HuH-7.5 (cell line): ENCODE measurements around the gene RIOK3.
"Not testable (repeated sequence)": the region's sequence is repeated elsewhere in the genome, so short reads cannot be mapped to it uniquely, and the experiment has no call there.

Source experiments
- DNase-seq: peaks from one replicate; pipeline ENCODE4 v3.0.0; 2011; ENCODE audit warnings: low spot score

Gene RIOK3

DNA sequence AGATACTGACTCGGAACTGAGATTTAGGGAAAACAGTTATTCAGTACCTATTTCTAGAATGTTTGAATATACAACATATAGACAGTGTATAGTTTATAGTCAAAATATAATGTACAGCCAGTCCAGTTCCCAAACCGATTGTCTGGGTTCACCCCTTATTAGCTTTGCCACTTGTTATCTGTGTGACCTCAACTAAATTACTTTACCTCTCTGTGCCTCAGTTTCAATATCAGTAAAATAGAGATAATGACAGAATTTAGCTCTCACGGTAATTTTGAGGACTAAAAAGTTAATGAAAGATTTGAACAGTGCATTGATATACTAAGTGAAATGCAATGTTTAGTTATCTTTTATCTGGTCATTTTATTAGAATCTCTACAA is 750 bp upstream of the RIOK3 start:
- no peak for DNase-seq

DNA sequence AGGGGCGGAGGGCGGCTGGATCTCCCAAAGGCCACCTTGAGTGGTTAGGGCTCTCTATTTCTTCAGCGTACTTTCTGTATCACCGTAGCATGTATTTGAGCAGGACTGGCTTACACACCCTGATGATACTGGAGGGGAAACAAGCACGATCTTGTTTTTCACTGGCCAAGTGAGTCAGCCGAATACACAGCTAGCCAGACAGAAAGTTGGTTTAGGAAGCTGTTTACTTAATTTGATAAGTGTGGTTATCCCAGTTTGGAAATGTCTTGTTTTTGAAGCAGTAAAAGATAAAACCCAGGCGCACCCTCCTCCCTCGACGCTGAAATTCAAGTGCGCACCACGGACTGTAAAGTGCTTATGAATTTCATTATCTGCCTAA is 582 bp downstream of the RIOK3 start:
- no peak for DNase-seq

DNA sequence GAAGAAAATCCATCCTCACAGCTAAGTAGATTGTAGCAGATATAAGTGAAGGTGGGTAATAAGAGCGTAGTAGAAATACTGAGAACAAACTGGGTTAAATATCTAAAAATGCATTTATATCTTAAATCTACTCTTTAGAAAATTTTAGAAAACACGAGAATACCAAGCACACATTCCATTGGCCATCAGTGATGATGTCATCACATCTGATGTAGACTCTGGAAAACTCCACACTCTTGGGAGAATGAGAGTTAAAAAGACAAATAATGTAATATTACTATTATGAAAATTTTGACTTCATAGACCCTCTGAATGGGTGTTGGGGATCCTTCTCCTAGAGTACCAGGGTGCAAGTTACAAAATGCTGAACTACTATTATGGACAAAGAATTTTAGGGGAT is 3.7 kb downstream of the RIOK3 start:
- DNase-seq: no peak

DNA sequence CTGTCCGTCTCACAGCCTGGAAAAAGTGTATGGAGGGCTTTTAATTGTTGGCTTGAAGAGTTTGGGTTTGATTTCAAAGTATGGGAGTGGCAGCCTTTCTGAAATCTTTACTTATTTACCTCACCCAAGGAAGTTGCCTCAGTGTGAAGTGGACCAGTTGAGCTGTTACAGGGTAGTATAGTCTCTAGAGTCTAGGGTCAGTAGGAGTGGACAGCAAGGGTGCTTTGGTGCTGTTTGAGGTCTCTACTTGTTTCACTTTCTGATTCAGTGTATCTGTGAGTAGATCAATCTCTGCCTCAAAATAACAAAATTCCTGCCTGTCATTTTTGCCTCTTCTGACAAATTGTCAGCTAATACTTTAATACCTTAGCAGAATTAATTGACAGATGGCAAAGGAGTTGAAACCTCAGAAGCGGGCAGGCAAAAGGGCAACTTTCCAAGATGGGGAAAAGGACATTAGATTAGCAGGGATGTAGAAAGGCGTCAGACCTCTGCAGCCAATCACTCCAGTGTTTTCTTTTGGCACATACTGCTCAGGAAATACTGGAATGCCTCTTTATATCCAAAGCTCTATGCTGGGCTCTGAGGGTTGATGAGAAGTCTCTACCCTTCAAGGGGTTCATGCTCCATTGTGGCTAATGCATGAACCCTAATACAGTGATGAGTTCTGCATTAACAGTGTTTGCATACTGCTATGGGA is 5.9 kb downstream of the RIOK3 start:
- no peak for DNase-seq

DNA sequence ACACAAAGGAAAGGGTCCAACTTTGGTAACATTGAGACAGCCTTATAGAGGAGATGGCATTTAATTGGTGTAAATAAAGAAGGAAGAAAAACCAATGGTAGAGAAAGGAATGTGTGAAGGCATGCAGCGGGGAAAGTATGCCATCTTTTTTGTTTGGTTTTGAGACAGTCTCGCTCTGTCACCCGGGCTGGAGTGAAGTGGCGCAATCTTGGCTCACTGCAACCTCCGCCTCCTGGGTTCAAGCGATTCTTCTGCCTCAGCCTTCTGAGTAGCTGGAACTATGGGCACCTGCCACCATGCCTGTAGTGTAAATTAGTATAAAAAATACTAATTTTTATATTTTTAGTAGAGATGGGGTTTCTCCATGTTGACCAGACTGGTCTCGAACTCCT is 6.4 kb downstream of the RIOK3 start:
- DNase-seq: no peak

DNA sequence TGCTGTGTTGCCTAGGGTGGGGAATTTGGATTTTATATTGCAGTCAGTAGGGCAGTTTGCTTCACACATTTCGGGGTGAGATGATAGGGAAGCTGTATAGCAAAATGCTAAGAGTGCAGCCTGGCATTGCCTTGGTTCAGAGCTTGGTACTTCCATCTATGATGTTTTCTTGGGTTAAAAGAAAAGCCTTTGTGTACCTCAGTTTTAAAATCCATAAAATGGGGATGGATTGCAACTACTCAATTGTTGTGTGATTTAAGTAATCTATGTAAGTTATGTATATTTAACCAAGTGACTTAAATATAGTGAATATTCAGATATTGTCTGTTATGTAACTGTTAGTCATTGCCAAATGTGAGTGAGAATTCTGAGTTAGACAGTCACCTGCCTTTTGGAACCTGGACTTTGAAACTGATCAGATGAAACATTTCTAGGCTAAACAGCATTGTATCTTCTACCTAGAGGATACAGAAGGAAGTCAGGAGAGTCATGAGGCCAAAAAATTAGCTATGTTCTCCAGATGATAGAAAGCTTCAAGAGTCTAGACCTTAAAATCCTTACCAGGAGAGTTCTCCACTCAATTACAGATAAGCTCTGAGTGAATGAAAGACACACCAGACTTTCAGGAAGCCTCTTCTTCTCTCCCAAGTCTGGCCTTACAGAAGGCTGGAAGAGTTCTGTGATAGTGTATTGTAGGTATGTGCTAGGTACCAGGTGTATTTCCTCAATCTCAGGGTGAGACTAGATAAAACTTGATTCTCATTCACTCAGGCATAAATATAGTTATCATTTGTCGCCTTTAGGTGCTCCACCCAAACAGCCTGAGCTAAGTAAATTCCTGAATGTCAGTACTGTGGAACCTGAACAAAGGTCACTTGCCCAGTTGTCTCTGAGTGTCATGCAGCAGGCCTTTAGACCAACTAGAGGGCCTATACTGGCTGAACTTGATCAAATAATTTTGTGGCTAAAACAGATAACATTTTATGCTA is 7.5 kb downstream of the RIOK3 start:
- DNase-seq: no peak

DNA sequence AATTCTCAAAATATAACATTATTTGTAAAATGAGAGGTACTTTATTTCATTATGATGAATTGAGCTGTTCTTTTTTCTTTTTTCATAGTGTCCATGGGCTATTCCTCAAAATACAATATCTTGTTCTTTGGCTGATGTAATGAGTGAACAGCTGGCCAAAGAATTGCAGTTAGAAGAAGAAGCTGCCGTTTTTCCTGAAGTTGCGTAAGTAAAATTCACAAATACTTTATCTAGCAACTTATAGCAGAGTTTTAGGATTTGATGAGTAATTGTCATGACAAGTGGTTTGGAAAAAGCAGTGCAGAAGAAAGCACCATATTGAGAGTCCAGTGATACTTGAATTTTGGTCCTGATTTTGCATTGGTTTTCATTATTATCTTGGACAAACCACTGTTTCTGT is 9.8 kb downstream of the RIOK3 start:
- no peak for DNase-seq

DNA sequence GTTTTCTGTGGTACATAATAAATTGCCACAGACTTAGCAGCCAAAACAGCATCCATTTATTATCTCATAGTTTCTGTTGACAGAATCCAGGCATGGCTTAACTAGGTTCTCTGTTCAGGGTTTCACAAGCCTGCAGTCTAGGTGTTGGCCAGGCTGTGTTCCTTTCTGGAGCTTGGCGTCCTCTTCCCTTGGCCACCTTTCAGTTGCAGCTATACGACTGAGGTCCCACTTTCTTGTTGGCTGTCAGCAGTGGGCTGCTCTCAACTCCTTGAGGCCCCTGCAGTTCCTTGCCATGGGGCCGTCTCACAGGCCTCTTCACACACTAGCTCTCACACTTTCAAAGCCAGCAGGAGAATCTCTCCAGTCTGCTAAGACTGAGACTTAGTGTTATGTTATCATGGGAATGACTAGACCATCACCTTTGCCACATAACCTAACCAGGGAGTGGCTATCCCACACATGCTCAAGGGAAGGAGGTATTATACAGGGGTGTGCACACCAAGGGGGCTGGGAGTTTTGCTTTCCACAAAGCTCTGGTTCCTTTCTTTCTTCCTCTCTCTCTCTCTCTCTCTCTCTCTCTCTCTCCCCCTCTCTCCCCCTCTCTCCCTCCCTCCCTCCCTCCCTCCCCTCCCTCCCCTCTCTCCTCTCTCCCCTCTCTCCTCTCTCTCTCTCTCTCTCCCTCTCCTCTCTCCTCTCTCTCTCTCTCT is 15.8 kb downstream of the RIOK3 start:
- DNase-seq: no peak

DNA sequence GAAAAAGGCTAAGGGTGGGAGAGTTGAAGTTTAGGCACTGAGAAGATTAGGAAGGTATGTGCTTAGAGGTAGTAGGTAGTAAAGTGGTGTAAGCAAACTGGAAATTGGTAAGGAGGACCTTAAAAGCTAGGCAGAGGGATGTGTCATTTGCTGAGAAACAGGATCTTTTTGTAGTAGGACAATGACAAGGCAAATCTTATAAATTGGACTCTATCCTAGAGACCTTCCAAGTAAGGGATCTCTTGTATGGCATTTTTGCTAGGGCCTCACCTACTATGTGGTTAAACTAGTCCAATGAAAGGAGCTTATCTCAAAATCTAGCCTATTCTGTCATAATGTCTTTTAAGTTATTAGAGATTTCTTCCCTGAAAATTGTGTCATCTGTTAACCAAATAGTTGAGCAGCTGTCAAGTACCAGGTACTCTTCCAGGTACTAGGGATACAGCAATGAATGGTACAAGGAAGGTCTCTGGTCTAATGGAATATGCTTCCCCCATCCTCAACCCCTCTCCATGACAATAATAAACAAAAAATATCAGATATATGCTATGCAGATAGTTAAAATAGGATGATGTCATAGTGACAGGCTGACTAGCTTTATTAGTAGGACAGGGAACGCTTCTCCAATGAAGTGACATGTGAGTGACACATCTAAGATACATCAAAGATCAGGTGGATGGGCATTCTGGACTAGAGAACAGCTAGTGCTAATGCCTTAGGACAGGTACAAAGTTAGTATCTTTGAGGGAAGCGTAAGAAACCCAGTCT is 17.7 kb downstream of the RIOK3 start:
- DNase-seq: no peak

DNA sequence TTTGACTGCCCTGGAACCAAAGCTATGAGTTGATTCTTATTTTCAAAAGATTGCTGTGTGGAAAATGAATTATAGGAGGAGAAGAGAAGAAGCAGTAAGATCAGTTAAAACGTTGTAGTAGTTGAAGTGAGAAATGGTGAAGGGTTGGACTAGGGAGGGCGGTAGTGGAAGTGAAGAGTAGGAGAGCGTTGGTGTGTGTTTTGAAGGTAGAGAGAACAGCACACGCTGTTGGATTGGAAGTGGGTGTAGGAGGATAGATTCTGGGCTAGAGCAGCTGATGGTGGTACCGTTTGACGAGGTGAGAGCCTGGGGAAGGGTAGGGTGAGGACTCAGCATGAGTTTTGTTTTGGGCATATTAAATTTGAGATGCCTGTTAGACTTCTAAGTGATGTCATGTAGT is 18.4 kb downstream of the RIOK3 start:
- no peak for DNase-seq

DNA sequence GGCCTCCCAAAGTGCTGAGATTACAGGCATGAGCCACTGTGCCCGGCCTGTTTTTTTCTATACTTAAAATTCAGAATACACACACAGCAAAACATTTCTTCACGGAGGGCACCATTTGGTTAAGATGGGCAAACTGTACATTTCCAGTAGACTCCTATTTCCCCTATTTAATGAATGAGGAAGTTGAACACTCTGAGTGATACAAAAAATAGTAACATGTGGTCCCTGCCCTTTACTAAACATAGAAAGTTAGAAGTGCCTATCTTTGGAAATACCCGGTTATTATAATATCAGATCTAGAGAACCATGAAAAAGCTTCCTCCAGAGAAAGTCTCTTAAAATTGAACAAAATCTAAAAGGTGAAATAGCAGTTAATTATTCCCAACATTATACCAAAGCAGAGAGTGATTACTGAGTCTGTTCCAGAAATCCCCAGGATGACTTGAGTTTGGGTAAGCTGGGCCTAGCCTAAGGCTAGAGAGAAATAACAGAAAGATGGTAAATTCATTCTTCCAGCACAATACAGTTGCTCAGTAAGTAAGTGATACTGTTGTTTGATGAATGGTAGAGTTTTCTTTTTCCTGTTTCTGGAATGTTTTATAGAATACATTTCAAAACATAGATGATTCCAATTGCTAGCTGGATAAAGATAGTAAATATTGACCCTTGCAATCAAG is 26.9 kb downstream of the RIOK3 start:
- DNase-seq: no peak

DNA sequence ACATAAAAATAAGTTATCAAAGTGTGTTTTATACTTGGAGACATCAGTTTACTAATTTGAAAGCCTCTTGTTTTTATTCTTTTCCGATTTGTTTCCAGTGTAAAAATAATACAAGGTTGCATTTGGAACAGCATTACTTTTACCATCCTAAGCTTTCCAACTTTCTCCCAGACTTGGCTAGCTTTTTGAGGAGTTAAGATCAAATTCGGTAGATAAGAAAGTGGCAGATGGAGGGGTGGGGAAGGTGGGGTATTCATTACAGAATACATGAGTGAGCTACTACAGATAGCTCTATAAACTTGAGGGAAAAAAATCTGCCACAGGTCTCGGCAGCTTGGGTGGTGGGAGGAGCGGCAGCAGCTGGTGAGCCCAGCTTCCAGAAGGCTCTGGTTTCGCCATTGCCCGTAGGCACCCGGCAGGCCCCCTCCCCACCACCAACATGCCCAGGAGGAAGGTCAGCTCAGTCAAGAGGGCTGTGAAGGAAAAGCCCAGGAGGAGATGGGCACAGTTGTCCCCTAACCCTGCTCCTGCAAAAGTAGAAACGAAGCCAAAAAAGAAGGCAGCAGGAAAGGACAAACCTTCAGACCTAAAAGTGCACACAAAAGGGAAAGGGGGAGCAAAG is 31.6 kb downstream of the RIOK3 start:
- DNase-seq: no peak

DNA sequence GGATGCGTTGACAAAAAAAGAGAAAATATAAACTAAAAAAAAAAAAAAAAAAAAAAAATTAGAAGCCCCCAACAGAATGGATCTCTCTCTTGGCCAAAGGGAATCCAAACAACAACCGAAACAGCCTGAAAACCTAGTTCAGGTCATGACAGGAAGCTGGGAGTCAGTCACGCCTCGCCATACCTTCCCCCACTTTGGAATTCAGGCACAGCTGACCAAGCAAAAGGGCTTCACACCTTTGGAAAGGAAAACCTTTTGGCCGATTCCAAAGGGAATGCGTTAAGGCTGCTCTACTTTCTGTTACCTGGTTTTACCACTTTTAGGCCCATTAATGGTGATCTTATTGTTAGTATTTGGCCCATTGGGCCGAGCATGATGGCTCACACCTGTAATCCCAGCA is 32.3 kb downstream of the RIOK3 start:
- DNase-seq: no peak

DNA sequence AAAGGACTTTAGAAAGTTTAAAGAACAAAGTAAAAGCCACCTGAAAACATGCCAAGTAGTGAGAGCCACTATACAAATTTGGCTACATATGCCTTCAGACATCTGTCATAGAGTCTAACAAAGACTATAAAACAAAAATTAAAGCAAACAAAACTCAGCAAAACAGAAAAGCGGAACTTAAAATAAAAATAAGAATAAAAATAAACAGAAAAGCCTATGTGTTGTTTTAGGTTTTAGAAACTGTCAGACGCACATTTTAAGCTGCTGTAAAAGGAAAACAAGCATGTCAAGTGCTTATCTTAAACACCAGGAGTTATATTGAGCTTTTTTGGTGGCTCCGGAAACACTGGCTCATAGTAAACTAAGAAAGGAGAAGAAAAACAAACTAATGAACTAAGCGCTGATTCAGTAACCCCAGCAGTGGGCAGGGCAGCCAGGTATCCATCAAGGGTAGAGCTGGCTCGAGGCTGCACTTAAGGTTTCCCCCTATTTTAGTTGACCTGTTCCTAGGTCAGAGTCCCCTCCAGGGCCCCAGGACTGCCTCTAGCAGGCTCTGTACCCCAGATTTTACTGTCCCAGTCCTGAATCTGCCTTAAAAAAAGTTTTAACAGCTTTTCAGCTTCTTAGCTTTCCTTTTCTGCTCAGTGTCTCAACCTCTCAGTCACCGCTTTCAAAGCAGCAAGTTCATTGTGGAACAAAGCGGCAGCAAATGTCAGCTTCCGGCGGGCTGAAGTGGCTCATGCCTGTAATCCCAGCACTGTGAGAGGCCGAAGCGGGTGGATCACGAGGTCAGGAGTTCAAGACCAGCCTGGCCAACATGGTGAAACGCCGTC is 34.9 kb downstream of the RIOK3 start:
- DNase-seq: no peak

DNA sequence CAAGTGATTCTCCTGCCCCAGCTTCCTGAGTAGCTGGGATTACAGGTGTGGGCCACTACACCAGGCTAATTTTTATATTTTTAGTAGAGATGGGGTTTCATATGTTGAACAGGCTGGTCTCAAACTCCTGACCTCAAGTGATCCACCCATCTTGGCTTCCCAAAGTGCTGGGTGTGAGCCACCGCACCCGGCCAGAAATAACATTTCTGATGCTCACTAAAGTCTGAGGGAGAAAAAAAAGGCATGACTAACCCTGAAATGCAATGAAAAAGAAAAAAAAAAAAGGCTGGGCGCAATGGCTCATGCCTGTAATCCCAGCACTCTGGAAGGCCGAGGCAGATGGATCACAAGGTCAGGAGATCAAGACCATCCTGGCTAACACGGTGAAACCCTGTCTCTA is 36.5 kb downstream of the RIOK3 start:
- DNase-seq: not testable (repeated sequence)

DNA sequence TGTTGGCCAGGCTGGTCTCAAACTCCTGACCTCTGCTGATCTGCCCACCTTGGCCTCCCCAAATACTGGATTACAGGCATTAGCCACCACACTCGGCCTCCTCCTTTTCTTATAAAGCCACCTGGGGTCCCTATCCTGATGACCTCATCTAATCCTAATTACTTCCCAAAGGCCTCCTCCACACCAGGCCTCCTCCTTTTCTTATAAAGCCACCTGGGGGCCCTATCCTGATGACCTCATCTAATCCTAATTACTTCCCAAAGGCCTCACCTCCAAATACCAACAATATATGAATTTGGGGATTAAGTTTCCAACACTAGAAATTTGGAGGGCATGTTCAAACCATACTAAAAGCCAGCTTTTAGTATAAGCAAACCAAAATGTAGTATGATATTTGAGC is 40.6 kb downstream of the RIOK3 start:
- no peak for DNase-seq

DNA sequence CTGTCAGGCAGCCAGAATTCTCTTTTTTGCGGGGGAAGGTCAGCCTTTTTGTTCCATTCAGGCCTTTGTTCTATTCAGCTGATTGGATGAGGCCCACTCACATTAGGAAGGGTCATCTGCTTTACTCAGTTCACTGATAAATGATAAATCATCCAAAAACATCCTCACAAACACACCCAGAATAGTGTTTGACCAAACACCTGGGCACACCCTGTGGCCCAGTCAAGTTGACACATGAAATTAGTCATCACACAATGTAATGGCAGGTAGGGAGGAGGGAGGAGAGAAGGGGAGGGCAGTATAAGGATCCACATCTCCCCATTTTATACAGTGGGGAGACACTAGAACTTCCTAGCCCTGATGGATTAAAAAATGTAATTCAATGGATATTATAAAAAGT is 41.9 kb downstream of the RIOK3 start:
- DNase-seq: no peak

DNA sequence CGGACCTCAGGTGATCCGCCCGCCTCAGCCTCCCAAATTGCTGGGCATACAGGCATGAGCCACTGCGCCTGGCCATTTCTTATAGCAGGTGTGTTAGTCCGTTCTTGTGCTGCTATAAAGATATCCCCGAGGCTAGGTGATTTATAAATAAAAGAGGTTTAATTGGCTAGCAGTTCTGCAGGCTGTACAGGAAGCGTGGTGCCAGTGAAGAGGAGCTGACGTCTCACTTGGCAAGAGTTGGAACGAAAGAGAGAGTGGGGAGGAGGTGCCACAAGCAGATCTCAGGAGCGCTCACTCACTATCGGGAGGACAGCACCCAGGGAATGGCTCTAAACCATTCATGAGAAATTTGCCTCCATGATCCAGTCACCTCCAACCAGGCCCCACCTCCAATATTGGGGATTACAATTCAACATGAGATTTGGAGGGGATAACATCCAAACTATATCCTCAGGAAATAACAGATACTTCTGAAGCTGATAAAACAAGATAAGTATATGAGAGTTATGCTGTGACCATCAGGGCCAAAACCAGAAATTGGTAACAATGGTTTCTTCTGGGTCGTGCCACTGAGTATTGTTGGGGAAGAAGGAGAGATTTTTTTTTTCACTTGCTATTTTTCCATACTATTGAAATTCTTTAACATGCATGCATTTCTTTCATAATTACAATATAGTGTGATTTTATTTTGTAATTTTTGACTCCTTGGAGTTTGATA is 42.8 kb downstream of the RIOK3 start:
- no peak for DNase-seq

DNA sequence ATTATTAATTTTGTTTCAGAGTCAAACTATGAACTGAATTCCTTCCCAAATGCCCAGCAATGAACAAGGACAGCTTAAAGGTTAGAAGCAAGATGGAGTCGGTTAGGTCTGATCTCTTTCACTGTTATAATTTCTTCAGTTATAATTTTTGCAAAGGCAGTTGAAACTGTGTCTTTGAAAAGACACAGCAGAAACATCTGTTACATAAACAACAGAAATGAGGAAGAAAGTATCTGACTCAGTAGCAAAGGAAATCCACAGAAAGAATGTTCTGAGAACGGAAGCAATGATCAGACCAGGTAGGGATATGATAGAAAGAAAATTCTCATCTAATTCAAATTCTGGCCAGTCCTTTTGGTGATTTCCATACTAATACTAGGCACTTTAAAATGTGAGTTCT is 45.0 kb downstream of the RIOK3 start:
- no peak for DNase-seq

DNA sequence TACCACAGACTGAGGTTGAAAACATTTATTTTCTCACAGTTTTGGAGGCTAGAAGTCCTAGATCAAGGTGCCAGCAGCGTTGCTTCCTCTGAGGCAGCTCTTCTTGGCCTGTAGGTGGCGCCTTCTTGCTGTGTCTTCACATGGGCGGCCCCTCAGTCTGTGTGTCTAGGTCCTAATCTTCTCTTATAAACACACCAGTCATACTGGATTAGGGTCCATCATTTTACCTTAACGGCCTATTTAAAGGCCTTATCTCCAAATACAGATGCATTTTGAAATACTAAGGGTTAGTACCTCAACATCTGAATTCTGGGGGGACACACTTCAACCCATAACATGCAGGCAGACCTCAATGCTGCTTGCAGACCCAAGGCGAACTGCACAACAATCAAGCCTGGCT is 45.8 kb downstream of the RIOK3 start:
- peak; percentile 43 for DNase-seq
